GM21423 (cell line): ENCODE measurements around the gene RPP25.

Experiments used
- ATAC-seq: cut with Tn5 transposase; IDR thresholded peaks from one replicate; pipeline ENCODE4 v1.9.1; 2021; ENCODE audit warnings: mild to moderate bottlenecking, moderate library complexity; ENCODE audit not compliant: unreplicated experiment

The RPP25 gene

GRCh38 chr15:74956648-74957475, at the start of gene RPP25:
TSS of gene RPP25 (minus strand) at chr15:74956772. CDS start at chr15:74956583, 189 bp downstream.
- peak; percentile 69 for ATAC-seq

GRCh38 chr15:75002398-75002797, 45.8 kb upstream of the RPP25 start:
- no peak for ATAC-seq

GRCh38 chr15:75001310-75001709, 44.7 kb upstream of the RPP25 start:
- ATAC-seq: no peak

- ATAC-seq: no peak
Measured at GRCh38 chr15:74997543-74997942, 41.0 kb upstream of the RPP25 start.

GRCh38 chr15:74997141-74997540, 40.6 kb upstream of the RPP25 start:
- no peak for ATAC-seq

- ATAC-seq: no peak
Measured at GRCh38 chr15:74995779-74996765, 39.5 kb upstream of the RPP25 start.

- peak; percentile 72 for ATAC-seq
Measured at GRCh38 chr15:74995182-74995778, 38.7 kb upstream of the RPP25 start, which contains the start of gene SCAMP5. TSS of gene SCAMP5 (plus strand) at chr15:74995563. CDS start at chr15:75011840, 16,277 bp downstream.

GRCh38 chr15:74994685-74995084, 38.1 kb upstream of the RPP25 start:
- no peak for ATAC-seq

- ATAC-seq: no peak
Measured at GRCh38 chr15:74994236-74994635, 37.7 kb upstream of the RPP25 start.

- no peak for ATAC-seq
Measured at GRCh38 chr15:74992619-74993018, 36.0 kb upstream of the RPP25 start.

GRCh38 chr15:74989527-74989926, 33.0 kb upstream of the RPP25 start:
- no peak for ATAC-seq

- ATAC-seq: no peak
Measured at GRCh38 chr15:74988007-74988800, 31.6 kb upstream of the RPP25 start.

GRCh38 chr15:74983725-74984231, 27.2 kb upstream of the RPP25 start:
- no peak for ATAC-seq

- no peak for ATAC-seq
Measured at GRCh38 chr15:74982183-74982582, 25.6 kb upstream of the RPP25 start.

- no peak for ATAC-seq
Measured at GRCh38 chr15:74978503-74978902, 21.9 kb upstream of the RPP25 start.

GRCh38 chr15:74978077-74978476, 21.5 kb upstream of the RPP25 start:
- no peak for ATAC-seq

- ATAC-seq: no peak
Measured at GRCh38 chr15:74977599-74977998, 21.0 kb upstream of the RPP25 start.

- no peak for ATAC-seq
Measured at GRCh38 chr15:74976159-74976558, 19.6 kb upstream of the RPP25 start.

GRCh38 chr15:74967670-74968069, 11.1 kb upstream of the RPP25 start:
- no peak for ATAC-seq

- ATAC-seq: no peak
Measured at GRCh38 chr15:74964794-74965193, 8.2 kb upstream of the RPP25 start.
